IMR-90 (cell line): ENCODE data around the gene CLNK.
A peak's percentile ranks its signal among the peaks of the same experiment; 100 is the strongest.

Experiments
- BHLHE40 ChIP-seq: fragments of 150-350 bp; IDR thresholded peaks from 2 replicates; pipeline ENCODE4 v1.6.1; 2016; ENCODE audit warnings: mild to moderate bottlenecking, low read depth, low read length
- CHD1 ChIP-seq: IDR thresholded peaks from 2 replicates; pipeline ENCODE4 v1.6.1; 2012; ENCODE audit warnings: low read depth, low read length, improper control_type of control experiment
- CTCF ChIP-seq: conservative IDR thresholded peaks from 2 replicates; pipeline ENCODE4 v1.5.1; 2012; ENCODE audit warnings: mild to moderate bottlenecking, low read depth, low read length, improper control_type of control experiment
- FOS ChIP-seq: fragments of 150-350 bp; IDR thresholded peaks from 2 replicates; pipeline ENCODE4 v1.6.1; 2016; ENCODE audit warnings: low read depth, low read length
- MAFK ChIP-seq: IDR thresholded peaks from 2 replicates; pipeline ENCODE4 v1.6.1; 2012; ENCODE audit warnings: low read depth, low read length, improper control_type of control experiment
- MAZ ChIP-seq: IDR thresholded peaks from 2 replicates; pipeline ENCODE4 v1.6.1; 2012; ENCODE audit warnings: low read depth, mild to moderate bottlenecking, low read length, improper control_type of control experiment, moderate library complexity, borderline replicate concordance
- MXI1 ChIP-seq: IDR thresholded peaks from 2 replicates; pipeline ENCODE4 v1.6.1; 2012; ENCODE audit warnings: low read depth, mild to moderate bottlenecking, low read length, moderate library complexity, borderline replicate concordance
- NFE2L2 ChIP-seq: fragments of 150-350 bp; IDR thresholded peaks from 2 replicates; pipeline ENCODE4 v1.6.1; 2016; ENCODE audit warnings: low read depth, mild to moderate bottlenecking, low read length
- POLR2A ChIP-seq: IDR thresholded peaks from 2 replicates; pipeline ENCODE4 v1.6.1; 2012; ENCODE audit warnings: mild to moderate bottlenecking, low read depth, low read length
- RAD21 ChIP-seq: IDR thresholded peaks from 2 replicates; pipeline ENCODE4 v1.6.1; 2012; ENCODE audit warnings: low read length, improper control_type of control experiment
- RCOR1 ChIP-seq: IDR thresholded peaks from 2 replicates; pipeline ENCODE4 v1.6.1; 2012; ENCODE audit warnings: mild to moderate bottlenecking, low read length, improper control_type of control experiment; ENCODE audit not compliant: insufficient replicate concordance
- RFX5 ChIP-seq: IDR thresholded peaks from 2 replicates; pipeline ENCODE4 v1.8.0; 2012; ENCODE audit warnings: low read depth, mild to moderate bottlenecking, low read length, moderate library complexity
- SMC3 ChIP-seq: fragments of 150-350 bp; IDR thresholded peaks from 2 replicates; pipeline ENCODE4 v1.6.1; 2016; ENCODE audit warnings: low read depth, mild to moderate bottlenecking, antibody characterized with exemption, low read length, moderate library complexity
- USF2 ChIP-seq: fragments of 150-350 bp; IDR thresholded peaks from 2 replicates; pipeline ENCODE4 v1.6.1; 2017; ENCODE audit warnings: mild to moderate bottlenecking, antibody characterized with exemption, low read length, low read depth

GRCh38 chr4:10622728-10623127 lies 61.8 kb downstream of the CLNK start:
- TF ChIP-seq CTCF (0 out of 2 replicates have a peak, but pooled peaks have one; percentile 15), POLR2A (no peak), BHLHE40 (no peak), CHD1 (no peak), RFX5 (no peak), RAD21 (peak; percentile 21; the same call in 1 of the 2 replicates), RCOR1 (no peak), NFE2L2 (no peak), USF2 (no peak), MAFK (no peak), MXI1 (no peak), SMC3 (no peak), MAZ (no peak), FOS (no peak)
